Left ventricle myocardium superior (tissue), 1 donor: Measurements from ENCODE around the gene SOST. TPM values are rescaled to one million over a fixed set of nuclear protein-coding genes. Genes with fewer than 3 reads are reported as not detected.

Experiments
- ATAC-seq: fragments of 200-7000 bp; cut with Tn5 transposase; one replicate; pipeline ENCODE4 v1.9.1; 2020; ENCODE audit warnings: mild to moderate bottlenecking, moderate library complexity
- DNase-seq: peaks from one replicate; pipeline ENCODE4 v3.0.0-alpha.2; 2020
- intact Hi-C: fragments of 100-400 bp; cut with micrococcal nuclease; formaldehyde crosslinking; loops from one replicate; pipeline ENCODE4 v1.11.0; 2022
- total RNA-seq: library from RNA; stranded (reverse); fragmentation: NEBNext Ultra II Directional; extraction: Animal tissue kit (Norgen Biotek cat#: 25700); gene quantifications from one replicate; pipeline ENCODE4 v1.2.1, GENCODE V29; 2021
- donor health status: DM: no; HTN: yes; CAD: no; lungs with severe emphysema.

SOST gene
- total RNA-seq, 1 donor from 2014 or later, result not detected

DNA sequence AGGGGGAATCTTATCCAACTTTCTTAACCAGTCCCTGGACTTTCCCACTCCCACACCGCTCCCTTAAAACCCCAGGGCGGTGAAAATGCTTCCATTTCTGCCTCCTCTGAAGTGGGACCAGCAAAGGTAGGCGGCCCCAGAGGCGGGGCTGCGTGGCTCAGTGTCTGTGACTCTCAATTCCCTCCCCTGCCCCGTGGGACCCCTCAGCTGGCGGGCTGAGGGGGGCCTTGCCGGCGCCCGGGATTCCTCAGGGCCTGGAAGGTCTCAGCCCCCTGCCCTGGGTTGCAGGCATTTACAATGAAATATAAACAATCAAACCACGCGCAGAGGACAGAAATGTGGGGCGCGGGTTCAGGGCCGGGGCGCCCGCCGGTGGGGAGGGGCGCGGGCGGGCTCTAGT is 3.6 kb downstream of the SOST start:
- intact Hi-C loops, result no loop called here
- DNase-seq (no peak), ATAC-seq (no peak)

DNA sequence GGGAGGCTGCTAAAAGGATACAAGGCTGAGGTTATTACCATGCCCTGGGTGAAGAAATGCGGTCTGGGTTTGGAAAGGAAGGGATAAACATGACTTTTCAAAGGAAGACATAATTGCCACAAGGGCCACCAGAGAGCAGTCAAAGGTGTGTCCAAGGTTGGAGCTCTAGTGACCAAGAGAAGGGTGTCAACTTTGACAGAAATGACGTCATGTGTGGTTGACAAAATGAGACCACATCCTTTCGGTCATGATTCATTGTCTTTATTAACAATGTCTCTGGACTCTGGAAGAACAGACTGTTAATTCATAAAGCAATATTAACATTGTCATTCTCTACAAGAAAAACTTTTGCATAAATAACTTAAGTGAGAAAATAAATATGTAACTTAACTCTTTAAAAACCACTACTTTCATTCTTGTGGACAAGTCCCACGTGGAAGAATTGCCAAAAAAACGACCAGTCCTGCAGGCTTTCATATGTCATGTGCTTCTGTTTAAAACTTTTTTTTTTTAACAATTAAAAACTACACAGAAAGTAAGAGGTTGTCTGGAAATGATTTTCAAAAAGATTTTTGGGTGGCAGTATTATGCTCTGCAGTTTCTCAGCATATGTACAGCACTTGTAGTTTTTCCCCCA is 5.0 kb downstream of the SOST start:
- intact Hi-C loops, result no loop called here
- ATAC-seq (no peak), DNase-seq (no peak)

DNA sequence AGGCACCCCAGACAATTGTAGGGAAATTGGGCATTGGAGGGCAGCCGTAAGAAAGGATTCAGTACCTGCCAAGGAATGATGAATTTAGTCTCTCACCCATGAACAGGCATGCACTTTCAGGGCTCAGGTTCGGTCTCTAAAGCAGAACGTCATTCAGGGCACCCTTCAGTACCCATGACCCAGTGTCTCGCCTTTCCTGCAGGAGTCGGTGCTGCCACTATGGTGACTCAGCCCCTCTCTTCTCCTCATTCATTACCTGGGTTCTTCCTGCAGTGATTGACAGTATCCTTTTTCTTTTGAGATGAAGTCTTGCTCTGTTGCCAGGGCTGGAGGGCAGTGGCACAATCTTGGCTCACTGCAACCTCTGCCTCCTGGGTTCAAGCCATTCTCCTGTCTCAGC is 8.4 kb downstream of the SOST start:
- ATAC-seq (no peak), DNase-seq (no peak)
- intact Hi-C loops, result no loop called here

DNA sequence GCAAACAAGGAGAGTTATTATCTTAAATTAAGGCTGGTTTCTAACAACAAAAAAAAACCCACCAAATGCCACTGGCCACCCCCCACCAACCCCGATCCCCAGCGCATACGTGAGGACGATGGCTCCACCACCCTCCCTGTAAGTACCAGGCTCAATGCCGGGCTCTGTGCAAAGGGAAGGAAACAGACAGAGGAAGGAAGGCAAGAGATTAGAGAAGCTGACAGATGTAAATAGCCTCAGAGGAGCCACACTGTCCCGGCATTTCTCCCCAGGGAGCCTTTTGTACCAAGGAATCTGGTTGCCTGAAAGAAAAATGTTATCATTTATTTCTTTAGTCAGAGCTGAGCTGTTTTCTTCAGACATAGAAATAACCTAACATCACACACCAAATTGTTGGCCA is 13.1 kb downstream of the SOST start:
- DNase-seq (no peak), ATAC-seq (peak; percentile 42)
- intact Hi-C loops, result no loop called here

DNA sequence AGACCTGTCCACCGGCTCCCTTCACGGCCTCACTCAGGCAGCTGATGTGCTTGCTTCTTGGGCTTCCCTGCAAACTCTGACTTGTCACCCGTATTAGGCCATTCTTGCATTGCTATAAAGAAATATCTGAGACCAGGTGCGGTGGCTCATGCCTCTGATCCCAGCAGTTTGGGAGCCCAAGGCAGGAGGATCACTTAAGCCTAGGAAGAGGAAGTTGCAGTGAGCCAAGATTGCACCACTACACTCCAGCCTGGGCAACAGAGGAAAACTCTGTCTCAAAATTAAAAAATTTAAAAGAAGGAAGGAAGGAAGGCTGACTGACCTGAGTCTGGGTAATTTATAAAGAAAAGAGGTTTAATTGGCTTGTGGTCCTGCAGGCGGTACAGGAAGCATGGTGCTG is 17.0 kb downstream of the SOST start:
- intact Hi-C loops, result no loop called here
- ATAC-seq (no peak), DNase-seq (no peak)

DNA sequence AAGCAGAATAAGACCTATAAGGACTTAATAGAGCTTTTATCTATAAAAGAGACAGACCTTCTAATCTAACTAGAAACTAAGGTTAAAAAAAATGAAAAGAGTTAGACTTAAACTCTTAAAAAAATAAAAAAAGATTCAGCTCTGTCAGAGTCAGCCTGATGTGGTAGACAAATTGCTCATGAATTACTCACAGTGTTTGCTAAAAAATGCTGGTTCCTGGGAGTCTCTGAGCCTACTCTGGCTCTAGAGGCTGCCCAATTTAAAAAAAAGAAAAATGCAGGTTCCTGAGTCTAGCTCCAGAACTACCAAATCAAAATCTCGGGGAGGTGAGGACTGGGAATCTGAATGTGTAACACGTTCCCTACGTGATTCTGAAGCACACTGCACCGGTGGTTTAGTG is 18.1 kb downstream of the SOST start:
- no peak for DNase-seq
- intact Hi-C loops, result no loop called here
- ATAC-seq, result no peak

DNA sequence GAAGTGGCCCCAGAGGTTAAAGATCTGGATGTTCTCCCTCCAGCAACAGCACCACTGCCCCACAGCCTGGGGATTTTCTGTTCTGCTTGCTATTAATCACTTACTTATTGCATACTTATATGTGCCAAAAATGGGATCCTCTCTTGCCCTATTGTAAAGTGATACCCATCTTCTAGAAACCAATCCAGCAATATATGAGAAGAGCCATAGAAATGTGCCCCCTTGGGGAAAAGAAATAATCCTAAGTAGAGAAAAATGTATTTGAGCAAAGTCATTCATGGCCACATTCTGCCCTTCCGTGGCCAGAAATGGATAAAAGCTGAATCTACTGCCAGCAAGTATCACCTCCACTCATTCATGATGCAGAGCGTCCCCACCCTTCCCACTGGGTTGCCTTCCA is 20.9 kb downstream of the SOST start:
- DNase-seq, result no peak
- no peak for ATAC-seq
- intact Hi-C loops, result no loop called here

DNA sequence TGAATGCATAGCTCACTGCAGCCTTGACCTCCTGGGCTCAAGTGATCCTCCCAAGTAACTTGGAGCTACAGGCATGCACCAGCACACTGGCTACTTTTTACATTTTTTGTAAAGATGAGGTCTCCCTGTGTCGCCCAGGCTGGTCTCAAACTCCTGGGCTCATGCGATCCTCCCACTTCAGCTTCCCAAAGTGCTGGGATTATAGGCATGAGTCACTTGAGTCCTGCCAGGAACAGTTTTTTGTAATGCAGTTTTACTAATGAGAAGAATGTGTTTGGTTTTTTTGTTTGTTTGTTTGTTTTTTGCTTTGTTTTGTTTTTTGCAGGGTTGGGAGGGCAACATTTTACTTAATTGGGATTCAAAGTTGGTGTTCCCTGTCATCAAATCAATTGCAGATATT is 22.2 kb downstream of the SOST start:
- ATAC-seq (no peak), DNase-seq (no peak)
- intact Hi-C loops, result no loop called here

DNA sequence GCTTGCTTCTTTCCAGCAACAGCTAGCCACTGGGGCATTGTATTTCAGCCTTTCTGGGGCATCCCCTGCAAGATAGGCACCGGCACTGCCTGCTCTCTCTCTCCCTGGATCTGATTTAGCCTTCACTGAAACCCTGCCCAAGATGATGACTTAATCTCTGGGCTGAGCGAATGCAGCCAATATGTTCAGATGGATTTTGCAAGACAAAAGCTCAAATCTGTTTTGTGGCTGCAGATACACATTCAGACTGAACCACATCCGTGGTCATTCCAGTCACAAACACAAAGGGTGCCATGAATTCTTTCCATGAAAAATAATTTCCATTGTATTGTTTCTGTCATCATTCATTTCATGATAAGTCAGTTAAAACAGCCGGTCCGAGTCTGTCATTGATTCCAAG is 24.2 kb downstream of the SOST start:
- intact Hi-C loops, result no loop called here
- no peak for DNase-seq
- ATAC-seq, result peak; percentile 40

DNA sequence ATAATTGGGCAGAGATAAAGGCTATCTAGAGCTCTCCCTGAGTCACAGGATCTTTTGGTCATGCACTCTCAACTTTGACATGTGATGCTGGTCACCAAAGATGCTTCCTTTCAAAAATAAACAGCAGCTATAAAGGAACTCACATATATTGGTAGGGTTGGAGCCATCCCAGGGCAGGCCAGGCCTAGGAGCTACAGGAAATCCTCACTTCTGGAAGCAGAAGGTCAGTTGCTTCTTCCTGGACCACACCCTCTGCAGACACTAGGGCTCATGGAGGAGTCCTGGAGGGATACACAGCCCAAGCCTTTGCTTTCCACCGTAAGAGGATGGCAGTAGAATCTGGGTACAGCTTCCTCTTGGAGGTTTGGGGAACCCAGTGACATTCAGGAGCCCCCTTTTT is 24.6 kb downstream of the SOST start:
- intact Hi-C loops, result no loop called here
- no peak for DNase-seq
- ATAC-seq, result no peak

DNA sequence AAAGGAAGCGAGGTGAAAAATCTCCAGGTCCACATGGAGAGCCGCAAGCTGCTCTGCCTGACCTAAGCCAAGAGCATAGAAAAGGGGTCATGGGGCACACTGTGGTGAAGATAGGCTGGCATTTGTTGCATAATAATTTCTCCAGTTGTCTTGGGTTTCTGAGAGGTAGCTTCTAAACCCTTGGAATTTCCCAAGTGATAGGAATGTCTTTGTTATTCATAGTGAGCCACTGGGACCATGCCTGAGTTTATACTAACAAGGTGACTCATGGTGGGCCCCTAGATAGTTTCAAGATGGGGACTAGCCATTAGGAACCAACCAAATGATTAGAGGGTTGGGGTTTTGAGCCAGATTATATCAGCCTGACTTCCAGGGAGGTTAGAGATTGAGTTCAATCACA is 25.6 kb downstream of the SOST start:
- DNase-seq (no peak), ATAC-seq (no peak)
- intact Hi-C loops, result no loop called here

DNA sequence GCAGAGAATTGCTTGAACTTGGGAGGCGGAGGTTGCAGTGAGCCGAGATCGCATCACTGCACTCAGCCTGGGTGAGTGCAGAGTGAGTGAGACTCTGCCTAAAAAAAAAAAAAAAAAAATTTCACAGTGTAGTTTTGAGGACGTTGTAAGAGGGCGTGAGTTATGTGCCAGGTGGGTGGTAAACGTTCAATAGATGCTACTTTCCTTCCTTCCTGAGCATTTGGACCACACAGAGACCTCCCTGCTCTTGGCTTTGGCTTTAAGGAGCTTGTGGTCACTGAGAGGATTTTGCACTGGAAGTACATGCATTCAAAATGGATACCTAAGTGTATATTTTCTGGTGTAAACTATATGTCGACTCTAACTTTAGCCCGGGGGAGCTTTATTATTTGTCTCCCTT is 30.5 kb downstream of the SOST start:
- ATAC-seq (no peak), DNase-seq (no peak)
- intact Hi-C loops, result no loop called here

DNA sequence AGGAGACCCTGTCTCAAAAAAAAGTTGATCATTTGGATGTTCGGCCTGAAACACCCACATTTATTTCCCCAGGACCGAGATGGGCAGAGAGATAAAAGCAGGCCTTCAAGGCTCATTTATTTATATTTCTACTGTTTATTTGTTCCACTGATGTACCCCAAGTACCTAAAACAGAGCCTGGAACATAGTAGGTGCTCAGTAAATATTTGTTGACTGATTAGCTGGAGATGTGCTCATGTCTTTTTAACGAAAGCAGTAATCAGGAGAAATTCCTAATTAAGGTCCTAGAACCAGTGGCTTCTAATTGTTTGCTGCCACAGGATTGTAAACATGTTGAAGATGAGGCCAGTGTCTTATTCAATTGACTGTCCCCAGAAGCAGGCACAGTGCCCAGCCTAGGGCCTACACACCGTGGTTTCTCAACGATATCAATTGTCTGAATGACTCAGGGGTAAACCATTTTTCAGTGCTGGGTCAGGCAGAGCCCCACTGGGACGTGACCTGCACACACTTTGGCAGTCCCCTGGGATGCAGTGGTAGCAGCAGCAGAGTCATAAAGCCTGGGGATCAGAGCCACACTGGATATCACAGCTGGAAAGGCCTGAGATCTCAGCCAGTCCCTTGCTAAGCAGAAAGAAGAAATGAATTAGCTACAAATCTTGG is 34.8 kb downstream of the SOST start:
- intact Hi-C loops, result no loop called here
- DNase-seq (no peak), ATAC-seq (no peak)

DNA sequence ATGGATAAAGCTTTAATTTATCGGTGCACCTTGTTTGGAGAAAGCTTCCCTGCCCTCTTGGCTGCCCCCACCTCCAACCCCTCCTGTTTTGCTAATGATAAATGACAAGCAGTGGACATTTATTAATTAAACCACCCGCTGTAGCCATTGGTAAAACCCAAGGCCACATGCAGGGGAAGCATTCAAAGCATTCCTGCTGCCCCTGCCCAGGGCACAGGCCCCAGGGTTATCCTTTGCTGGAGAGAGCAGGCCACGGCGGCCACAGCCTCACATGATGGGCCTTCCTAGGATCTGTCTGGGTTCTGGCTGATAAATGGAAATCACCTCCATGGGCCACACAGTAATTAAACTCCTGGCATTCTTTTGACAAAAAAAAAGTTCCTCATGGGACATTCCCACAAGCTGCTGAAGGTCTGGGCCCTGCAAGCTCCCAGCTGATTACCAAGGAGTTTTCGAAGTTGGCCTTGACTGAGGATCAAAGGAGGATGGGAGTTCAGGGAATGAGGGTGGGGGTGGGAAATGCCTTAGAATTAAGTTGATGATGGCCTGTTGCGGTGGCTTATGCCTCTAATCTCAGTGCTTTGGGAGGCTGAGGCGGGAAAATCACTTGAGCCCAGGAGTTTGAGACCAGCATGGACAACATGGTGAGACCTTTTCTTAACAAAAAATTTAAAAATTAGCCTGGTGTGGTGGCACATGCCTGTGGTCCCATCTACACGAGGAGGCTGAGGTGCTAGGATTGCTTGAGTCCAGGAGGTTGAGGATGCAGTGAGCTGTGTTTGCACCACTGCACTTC is 35.5 kb downstream of the SOST start:
- intact Hi-C loops, result no loop called here
- ATAC-seq (no peak), DNase-seq (no peak)

DNA sequence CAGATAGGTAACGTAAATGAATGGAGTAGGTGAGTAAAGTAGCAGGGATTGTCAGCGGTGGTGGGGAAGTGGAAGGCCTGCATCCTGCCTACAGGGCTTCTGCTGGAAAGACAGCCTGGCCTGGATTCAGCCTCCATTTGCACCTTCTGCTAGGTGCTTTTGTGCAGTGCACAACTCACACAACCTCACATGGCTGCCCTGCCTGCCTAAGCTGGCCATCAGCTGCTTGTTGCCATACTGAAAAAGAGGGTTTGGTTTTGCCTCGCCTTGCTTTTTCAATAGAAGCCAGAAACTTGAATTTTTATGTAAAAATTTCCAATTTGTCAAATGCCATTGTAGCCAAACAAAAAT is 36.3 kb downstream of the SOST start:
- DNase-seq, result no peak
- intact Hi-C loops, result no loop called here
- ATAC-seq, result no peak

DNA sequence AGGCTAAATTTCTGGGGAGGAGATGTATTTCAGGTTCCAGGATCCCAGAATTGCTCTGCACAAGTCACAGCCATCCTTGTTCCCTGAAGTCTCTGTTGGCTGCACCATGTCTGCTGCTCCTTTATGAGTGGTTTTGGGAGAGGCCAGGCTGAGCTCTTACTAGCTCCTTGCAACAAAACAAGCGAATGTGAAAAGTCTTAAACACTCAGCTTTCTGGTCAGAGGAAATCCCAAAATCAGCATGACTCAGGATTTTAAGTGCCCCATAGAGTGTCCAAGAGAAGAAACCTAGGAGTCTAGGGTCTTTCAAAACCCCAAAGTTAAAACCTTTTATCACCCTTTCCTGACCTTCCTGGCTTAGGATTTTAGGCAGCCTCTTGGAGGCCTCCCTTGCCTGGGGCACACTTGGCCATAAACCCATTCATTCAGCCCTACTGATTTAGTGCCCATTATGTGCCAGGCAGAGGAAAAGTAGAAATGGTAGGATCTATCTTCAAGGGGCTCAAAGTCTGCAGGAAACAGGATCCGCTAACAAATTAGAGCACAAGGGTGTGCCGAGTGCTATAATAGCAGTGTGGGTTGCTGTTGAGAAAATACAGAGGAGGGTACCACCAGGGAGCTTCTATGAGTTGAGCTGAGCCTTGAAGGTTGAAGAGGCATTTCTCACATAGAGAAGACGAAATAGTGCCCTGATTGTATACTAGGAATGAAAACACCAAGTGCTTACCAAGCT is 36.9 kb downstream of the SOST start:
- ATAC-seq (no peak), DNase-seq (no peak)
- intact Hi-C loops, result no loop called here

DNA sequence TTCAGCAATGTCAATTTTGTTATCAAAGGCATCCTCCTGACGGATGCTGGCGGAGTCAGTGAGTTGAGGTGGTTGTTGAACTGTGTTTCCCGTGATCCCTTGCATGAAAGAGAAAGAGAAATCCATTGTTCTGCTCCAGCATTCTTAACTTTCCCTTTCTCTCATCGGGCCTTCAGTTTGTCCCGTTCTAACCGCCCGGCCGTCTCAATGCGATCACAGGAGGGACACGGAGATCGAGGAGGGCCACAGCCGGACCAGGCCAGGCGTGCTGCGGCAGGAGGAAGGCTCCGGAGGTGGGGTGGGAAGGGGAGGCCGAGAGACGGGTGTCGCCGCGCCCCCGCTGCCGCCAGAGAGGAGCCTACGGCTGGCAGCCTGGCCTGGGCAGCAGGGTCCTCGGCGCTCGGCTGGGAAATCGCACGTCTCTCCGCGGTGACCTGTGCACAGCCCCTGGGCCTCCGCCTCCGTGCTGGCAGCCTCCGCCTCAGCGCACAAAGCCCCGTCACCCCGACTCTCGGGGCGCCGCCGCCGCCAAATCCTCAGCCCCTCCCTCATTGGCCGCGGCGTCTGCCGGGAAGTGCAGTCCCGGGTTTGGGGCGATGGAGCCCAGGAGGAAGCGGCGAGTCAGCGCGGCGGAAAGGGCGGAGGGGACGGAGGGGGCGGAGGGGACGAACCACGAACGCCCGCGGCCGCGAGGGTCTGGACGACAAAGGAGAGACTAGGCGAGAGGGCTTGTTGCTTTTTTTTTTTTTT is 38.1 kb downstream of the SOST start:
- ATAC-seq (peak; percentile 98), DNase-seq (peak; percentile 91)
- intact Hi-C loops, result no loop called here

DNA sequence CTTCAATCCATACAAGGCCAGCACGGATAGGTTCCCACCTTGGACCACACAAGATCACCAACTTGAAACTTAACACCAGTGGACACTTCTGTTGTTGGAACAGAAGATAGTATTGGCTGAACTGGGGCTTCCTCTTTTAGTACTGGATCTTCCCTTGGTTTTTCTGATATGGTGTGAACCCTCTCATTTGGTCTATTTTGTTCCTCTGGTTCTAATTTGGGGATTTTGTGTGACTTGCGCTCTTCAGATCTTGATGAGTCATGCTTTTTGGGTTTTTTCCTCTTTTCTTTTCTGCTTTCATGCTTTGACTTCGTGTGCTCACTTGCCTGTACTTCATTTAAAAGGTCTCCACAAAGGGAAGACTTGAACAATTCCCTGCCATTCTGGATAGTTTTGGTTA is 39.0 kb downstream of the SOST start:
- no peak for ATAC-seq
- intact Hi-C loops, result no loop called here
- DNase-seq, result no peak

DNA sequence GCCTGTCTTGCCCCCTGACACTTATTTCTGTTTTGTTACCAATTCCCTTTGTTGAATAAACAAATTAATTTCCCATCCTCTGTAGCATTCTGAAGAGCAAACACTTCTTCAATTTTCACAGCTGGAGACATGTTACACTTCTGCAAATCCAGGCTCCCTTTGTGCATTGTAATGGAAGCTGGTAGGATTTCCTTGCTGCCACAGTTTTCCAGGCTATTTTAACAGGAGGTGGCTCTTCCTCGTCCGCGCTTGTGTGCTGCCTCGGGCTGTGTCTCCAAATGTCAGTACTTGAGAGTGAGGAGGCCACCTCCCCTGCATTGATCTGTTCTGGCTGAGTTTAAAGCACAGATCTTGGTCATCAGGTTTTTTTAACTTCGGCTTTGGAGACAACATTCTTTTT is 40.0 kb downstream of the SOST start:
- no peak for DNase-seq
- intact Hi-C loops, result no loop called here
- ATAC-seq, result no peak

DNA sequence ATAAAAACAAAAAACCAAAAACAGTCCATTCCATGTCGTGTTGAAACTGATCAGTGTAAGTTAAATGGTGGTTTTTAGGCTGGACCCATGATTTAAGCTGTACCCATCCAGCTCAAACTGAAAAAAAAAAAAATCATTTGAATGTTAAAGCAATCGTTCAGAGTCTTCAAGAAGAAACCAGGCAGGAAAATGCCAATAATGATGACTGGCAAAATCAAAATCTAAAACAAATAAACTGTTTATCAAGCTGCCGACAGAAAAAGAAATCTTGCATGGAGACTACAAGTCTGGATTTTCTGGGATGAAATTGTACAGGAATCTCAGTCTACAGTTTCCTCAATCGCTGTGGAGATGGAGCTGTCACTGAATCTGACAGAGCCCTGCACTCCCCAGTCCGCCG is 40.7 kb downstream of the SOST start:
- intact Hi-C loops, result no loop called here
- ATAC-seq (no peak), DNase-seq (no peak)
